ENCODE data around the gene TINAGL1. TPM values are rescaled to one million over a fixed set of nuclear protein-coding genes. Genes with fewer than 3 reads are reported as not detected.

Gene TINAGL1
- total and polyA plus RNA-seq, 10 of the 15 experiments (the other 5 are each of a cell fraction or from before 2014, with no cell fraction given), result 0.20 to 0.49 (median 0.23) TPM; not detected in 7

- TF ChIP-seq E2F8 (IDR thresholded peaks at IDR 0.05; ENCODE audit: low read depth, partially characterized antibody) (no peak), IKZF1 (conservative IDR thresholded peaks at IDR 0.05) (no peak)
- TF ChIP-seq, protein P1, sequence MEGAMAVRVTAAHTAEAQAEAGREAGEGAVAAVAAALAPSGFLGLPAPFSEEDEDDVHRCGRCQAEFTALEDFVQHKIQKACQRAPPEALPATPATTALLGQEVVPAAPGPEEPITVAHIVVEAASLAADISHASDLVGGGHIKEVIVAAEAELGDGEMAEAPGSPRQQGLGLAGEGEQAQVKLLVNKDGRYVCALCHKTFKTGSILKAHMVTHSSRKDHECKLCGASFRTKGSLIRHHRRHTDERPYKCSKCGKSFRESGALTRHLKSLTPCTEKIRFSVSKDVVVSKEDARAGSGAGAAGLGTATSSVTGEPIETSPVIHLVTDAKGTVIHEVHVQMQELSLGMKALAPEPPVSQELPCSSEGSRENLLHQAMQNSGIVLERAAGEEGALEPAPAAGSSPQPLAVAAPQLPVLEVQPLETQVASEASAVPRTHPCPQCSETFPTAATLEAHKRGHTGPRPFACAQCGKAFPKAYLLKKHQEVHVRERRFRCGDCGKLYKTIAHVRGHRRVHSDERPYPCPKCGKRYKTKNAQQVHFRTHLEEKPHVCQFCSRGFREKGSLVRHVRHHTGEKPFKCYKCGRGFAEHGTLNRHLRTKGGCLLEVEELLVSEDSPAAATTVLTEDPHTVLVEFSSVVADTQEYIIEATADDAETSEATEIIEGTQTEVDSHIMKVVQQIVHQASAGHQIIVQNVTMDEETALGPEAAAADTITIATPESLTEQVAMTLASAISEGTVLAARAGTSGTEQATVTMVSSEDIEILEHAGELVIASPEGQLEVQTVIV (IDR thresholded peaks at IDR 0.05; ENCODE audit: borderline replicate concordance, partially characterized antibody), result no peak
Measured at GRCh38 chr1:31580513-31580870, 4.2 kb downstream of the TINAGL1 start (continued).

- H3K4me3 ChIP-seq, result no peak overlapping the region
- TF ChIP-seq CHD4 (IDR thresholded peaks at IDR 0.05) (no peak), ZNF24 (IDR thresholded peaks at IDR 0.05) (no peak), POLR2AphosphoS2 (IDR thresholded peaks at IDR 0.05; ENCODE audit: low read depth, low read length) (no peak), SUPT20H (IDR thresholded peaks at IDR 0.05; ENCODE audit: borderline replicate concordance, control insufficient read depth, low read depth, low read length) (no peak), MEF2A (IDR thresholded peaks at IDR 0.05; ENCODE audit: insufficient read depth, low read depth, low read length) (no peak)
- TF ChIP-seq, protein P2, sequence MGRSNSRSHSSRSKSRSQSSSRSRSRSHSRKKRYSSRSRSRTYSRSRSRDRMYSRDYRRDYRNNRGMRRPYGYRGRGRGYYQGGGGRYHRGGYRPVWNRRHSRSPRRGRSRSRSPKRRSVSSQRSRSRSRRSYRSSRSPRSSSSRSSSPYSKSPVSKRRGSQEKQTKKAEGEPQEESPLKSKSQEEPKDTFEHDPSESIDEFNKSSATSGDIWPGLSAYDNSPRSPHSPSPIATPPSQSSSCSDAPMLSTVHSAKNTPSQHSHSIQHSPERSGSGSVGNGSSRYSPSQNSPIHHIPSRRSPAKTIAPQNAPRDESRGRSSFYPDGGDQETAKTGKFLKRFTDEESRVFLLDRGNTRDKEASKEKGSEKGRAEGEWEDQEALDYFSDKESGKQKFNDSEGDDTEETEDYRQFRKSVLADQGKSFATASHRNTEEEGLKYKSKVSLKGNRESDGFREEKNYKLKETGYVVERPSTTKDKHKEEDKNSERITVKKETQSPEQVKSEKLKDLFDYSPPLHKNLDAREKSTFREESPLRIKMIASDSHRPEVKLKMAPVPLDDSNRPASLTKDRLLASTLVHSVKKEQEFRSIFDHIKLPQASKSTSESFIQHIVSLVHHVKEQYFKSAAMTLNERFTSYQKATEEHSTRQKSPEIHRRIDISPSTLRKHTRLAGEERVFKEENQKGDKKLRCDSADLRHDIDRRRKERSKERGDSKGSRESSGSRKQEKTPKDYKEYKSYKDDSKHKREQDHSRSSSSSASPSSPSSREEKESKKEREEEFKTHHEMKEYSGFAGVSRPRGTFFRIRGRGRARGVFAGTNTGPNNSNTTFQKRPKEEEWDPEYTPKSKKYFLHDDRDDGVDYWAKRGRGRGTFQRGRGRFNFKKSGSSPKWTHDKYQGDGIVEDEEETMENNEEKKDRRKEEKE (IDR thresholded peaks at IDR 0.05), result no peak
- TF ChIP-seq, protein P3, sequence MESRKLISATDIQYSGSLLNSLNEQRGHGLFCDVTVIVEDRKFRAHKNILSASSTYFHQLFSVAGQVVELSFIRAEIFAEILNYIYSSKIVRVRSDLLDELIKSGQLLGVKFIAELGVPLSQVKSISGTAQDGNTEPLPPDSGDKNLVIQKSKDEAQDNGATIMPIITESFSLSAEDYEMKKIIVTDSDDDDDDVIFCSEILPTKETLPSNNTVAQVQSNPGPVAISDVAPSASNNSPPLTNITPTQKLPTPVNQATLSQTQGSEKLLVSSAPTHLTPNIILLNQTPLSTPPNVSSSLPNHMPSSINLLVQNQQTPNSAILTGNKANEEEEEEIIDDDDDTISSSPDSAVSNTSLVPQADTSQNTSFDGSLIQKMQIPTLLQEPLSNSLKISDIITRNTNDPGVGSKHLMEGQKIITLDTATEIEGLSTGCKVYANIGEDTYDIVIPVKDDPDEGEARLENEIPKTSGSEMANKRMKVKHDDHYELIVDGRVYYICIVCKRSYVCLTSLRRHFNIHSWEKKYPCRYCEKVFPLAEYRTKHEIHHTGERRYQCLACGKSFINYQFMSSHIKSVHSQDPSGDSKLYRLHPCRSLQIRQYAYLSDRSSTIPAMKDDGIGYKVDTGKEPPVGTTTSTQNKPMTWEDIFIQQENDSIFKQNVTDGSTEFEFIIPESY (IDR thresholded peaks at IDR 0.05), result no peak
Measured at GRCh38 chr1:31580891-31581603, 4.7 kb downstream of the TINAGL1 start.

More at GRCh38 chr1:31580891-31581603, 4.7 kb downstream of the TINAGL1 start:
- ATAC-seq, result no peak
- CTCF ChIA-PET, result interaction anchor here (0.8 to 1.4 kb wide), 4 partner anchors 10 to 208 kb away, joined by 3 to 6 read pairs (median 4); no protein-coding TSS in a partner anchor
- 15% methylated on average over 15 of the region's 15 CpGs for WGBS (ENCODE audit: insufficient coverage, insufficient replicate concordance, low lambda C conversion rate, missing lambda C conversion rate)
- no peaks in the 10 kb centered on the region for H3K4me1 ChIP-seq (ENCODE audit: control insufficient read depth, insufficient read depth, low read length)
- RAD21 ChIA-PET (ENCODE audit: unreplicated experiment), result no interaction called here
- H3K36me3 ChIP-seq (ENCODE audit: control insufficient read depth in 2 of 2, insufficient read depth in 2 of 2, low read length in 1 of 2), result no peaks in the 10 kb centered on the region
- intact Hi-C loops (cut with micrococcal nuclease; ENCODE audit: unreplicated experiment) (no loop called here), in situ Hi-C loops (cut with MboI) (no loop called here)
- H3K27me3 ChIP-seq (replicated peaks in 1 of 2; ENCODE audit: control insufficient read depth in 2 of 2, insufficient read depth in 2 of 2, low read length in 1 of 2), result peaks cover 0 to 3% of the 10 kb centered on the region in 2 experiments; a peak in 2 of 4 replicates
- FAIRE-seq, result no peak
- POLR2A ChIA-PET, result no interaction called here
- no peaks in the 10 kb centered on the region for H3K9me3 ChIP-seq (replicated peaks; ENCODE audit: control insufficient read depth, insufficient read depth, low read length)
- no peak overlapping the region for H3K27ac ChIP-seq (ENCODE audit: control insufficient read depth, insufficient read depth)
- H2AFZ ChIP-seq (ENCODE audit: control insufficient read depth, low read depth, low read length), result no peak overlapping the region
- no peak for DNase-seq (ENCODE audit: low read depth, low spot score)
- no peaks in the 10 kb centered on the region for H4K20me1 ChIP-seq (ENCODE audit: control insufficient read depth, insufficient read depth)
- no peak overlapping the region for H3K4me2 ChIP-seq (ENCODE audit: control insufficient read depth, insufficient read depth)
- no peak overlapping the region for H3K9ac ChIP-seq (ENCODE audit: control insufficient read depth, insufficient read depth, low read length)
- SMC1A ChIA-PET (ENCODE audit: uncharacterized antibody, unreplicated experiment), result interaction anchor here (0.7 to 1.3 kb wide), 3 partner anchors 16 to 186 kb away, joined by 3 read pairs; no protein-coding TSS in a partner anchor
- BruUV-seq (replicated peaks), result no TSS peak
- no peaks in the 10 kb centered on the region for H3K79me2 ChIP-seq (ENCODE audit: control insufficient read depth, insufficient read depth, low read length)

Measured in GM12878 (cell line).